SKM-1 (cell line): ENCODE results near the gene HTT-AS.
"Not testable (repeated sequence)": the region's sequence is repeated elsewhere in the genome, so short reads cannot be mapped to it uniquely, and the experiment has no call there.

Source experiments
- DNase-seq: peaks from one replicate; lab custom pipeline; 2025; ENCODE audit not compliant: unreplicated experiment; lab: John Stamatoyannopoulos, UW

The HTT-AS gene

DNA sequence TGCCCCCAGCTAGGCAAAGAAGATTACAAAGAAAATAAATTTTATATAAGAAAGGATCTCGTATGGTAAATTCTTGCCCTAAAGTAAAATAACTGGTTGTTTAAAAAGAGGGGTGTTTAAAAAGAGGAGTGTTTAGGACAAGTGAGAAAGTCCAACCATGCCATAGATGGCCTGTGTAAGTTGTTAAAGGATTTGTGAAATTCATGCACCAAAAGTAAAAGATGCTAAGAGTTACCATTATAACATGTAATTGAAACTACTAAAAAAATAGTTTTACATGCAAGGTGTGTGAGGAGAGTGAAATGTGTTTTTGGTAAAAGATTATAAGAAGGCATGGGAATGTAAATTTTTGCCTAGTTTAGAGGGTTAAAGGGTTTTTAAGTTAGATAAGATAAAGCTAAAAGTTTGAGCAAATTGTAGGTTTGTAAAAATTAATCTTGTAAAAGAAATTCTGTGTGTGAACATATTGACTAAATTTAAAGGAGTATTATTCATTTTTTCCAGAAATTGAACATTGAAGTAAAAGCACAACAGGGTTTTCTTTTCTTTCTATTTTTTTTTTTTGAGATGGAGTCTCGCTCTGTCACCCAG lies 20.1 kb downstream of the HTT-AS start:
- no peak for DNase-seq

DNA sequence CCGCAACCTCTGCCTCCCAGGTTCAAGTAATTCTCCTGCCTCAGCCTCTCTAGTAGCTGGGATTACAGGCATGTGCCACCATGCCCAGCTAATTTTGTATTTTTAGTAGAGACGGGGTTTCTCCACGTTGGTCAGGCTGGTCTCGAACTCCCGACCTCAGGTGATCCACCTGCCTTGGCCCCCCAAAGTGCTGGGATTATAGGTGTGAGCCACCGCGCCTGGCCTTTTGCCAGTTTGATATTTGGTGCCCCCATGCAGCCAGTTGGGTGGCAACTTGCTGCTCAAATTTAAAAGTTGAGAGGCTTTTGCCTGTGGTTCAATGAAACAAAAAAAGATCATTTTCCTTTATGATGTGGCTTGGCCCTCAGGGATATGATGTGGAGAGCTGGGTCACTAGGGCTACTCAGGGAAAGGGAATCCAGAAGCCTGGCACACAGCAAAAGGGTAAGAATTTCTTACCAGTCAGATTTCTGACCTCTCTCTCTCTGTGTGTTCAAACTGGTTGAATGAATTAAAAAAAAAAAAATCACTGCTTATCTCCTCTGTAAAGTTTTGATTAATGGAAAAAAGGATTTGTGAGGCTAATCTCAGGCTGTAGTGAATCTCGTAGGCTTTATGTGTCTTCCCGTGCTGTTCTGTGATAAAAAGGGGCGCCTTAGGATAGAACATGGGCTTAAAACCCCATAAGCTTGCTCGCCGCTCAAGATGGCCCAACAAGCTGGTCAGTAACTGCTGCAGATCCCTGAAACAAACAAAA lies 23.0 kb downstream of the HTT-AS start:
- DNase-seq: not testable (repeated sequence)

GRCh38 chr4:3047464-3048286 lies 26.7 kb downstream of the HTT-AS start:
- no peak for DNase-seq

- no peak for DNase-seq
Observed at GRCh38 chr4:3046623-3047022, 27.7 kb downstream of the HTT-AS start.

- DNase-seq: no peak
Observed at GRCh38 chr4:3046162-3046561, 28.2 kb downstream of the HTT-AS start.

DNA sequence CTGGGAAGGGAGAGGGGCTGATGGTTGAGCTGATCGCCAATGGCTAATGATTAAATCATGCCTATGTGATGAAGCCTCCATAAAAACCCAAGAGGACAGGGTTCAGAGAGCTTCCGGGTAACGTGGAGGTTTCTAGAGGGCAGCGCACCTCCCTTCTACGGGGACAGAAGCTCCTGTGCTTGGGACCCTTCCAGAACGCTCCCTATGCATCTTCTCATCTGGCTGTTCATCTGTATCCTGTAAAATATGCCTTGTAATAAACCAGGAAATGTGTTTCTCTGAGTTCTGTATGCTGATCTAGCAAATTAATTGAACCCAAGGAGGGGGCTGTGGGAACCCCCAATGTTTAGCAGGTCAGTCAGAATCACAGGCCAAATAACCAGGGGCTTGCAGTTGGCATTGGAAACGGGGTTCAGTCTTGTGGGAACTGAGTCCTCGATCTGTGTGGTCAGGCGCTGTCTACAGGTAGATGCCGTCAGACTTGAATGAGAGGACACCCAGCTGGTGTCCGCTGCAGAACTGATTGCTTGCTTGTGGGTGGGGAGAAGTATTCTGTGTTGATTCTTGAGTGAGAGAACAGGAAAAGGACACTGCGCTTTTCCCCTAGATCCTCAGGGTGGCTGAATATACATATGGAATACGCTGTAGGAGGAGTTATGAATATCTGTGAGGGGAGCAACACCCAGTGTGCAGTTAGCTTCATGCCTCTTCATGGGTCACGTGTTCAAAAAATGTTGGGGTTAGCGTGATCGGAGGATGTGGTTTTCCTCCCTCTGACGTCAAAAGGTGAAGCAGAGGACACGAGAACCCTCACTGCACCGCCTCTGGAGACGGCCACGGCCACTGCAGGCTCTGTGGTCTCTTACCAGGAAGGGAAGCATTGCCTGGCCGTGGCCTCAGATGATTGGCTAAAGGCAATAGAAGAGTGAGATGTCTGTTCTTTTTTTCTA lies 29.2 kb downstream of the HTT-AS start:
- no peak for DNase-seq

- DNase-seq: no peak
Observed at GRCh38 chr4:3043282-3044020, 30.9 kb downstream of the HTT-AS start.

DNA sequence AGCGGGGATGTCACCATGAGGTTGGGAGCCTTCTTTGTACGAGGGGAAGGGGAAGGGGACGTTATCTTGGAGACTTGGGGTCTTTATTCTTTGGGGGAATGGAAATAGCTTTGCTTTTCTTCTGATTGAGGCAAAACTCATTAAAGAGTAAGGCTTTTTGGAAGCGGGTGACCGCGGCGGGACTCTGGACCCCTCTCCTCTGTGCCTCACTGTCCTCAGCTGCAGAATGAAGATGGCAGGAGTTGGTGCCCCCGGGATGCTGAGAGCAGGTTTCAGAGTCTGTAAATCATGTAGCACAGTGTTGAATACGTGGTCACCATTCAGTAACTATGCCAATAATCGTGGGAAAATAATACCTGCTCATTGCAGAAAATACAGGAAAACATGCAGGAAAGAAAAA lies 32.1 kb downstream of the HTT-AS start:
- no peak for DNase-seq

DNA sequence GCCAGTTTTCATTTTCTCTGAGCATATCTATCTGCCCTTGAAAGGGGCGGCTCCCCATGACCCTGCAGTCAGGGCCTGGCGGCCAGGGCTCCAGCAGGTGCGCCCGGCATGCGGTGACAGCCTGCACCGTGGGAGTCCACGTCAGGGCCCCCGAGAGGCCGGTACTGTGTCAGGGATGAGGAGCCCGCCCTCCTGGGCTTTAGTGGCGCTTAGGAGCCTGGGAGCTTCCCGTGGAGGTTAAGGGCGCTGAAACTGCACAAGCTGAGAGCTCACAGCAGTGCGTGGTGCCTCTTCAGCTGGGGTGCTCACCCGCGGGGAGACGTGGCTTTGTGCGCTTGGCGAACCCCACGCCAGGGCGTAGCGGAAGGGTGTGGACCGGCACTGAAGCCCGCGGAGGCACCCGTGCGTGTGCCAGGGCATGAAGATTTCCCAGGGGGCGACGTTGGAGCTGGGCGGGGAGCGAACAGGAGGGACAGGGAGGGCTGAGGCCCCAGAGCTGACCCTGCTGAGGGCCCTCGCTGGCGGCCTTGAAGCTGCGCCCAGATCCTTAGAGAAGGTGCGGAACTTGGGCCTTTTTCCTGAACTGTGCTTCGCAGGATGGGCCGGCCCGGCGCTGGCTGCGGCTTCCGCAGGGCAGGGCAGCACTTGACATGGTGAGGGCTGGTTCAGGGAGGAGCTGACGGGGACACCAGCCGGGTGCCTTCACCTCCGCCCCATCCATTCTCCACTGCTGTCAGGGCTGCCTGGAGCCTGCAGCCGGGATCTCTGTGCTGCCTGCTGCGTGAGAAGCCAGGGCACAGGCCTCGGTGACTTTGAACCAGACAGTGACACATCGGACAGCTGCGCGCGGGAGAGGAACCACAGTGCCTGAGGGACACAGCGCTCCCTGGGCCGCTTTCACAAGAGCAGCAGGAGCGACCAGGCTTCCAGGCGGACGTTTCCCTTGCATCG lies 32.9 kb downstream of the HTT-AS start:
- DNase-seq: no peak

DNA sequence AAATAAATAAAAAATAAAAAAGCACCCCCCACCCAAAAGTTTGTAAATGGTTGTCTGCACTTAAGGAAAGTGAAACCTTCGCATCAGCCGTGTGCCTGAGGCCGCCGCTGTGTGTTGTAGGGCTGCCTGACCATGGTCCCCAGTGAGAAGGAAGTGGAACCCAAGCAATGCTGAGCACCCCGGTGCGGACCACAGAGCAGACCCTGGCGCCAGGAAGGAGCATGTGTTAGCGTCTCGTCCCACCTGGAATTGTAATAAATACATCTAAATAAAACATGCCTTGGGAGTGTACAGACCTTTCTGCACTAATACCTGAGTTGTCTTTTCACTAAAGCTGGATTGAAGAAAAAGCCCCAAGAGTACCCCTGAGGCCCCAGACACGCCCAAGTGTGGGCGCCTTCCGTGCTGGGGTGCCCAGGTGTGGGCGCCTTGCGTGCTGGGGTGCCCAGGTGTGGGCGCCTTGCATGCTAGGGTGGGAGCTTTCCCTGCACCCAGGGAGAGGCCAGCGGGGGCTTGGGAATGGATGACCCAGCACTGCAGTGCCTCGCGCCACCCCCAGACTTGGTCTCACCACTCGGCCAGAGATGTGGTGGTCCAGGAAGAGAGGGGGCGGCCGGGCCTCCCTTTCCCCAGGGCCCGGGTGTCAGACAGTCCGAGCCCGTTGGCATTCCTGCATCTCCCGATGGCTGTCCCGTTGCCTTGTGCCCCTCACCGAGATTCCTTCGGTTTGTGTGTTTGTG lies 33.7 kb downstream of the HTT-AS start:
- DNase-seq: no peak

DNA sequence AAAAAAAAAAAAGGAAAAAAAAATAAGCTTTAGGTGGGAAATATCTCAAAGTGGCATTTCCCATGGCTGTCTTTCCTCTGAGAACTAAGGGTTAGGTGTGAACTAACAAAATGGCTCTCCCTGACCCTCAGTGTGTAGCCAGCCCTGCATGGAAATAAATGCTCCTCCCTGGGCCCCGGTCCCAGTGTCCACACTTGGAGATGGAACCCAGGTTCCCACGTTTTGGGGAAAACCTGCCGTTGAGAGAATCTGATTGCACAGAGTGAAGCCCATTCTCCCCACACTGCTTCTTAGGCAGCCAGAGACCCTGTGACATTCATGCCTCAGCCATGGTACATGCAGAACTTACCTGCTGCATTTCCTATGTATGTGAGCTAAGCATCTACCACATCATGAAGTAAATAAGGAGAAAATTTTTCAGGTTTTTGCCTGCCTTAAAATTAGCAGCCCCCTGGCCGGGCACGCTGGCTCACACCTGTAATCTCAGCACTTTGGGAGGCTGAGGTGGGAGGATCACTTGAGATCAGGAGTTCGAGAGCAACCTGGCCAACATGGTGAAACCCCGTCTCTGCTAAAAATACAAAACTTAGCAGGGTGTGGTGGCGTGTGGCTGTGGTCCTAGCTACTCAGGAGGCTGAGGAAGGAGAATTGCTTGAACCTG lies 34.5 kb downstream of the HTT-AS start:
- no peak for DNase-seq

DNA sequence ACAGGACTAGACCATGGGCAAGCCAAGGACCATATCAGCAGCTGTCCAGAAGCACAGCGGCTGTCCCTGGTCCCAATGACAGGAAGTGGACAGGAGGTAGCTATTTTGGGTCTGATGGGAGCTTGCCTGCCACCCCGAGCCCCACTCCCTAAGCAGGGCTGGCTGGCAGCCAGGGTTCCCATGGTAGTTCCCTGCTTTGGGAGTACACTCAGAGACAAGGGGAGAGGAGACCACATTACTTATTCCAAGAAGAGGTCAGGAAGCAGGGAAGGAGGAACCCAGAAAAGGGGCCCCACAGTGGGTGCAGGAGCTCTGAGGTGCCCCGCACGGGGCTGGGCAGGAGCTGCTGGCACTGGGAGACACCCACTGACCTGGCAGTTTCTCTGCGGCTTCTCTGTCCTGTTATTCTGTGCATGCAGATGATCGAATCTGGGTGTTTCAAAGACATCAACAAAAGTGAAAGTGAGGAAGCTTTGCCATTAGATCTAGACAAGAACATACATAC lies 36.3 kb downstream of the HTT-AS start:
- DNase-seq: no peak

DNA sequence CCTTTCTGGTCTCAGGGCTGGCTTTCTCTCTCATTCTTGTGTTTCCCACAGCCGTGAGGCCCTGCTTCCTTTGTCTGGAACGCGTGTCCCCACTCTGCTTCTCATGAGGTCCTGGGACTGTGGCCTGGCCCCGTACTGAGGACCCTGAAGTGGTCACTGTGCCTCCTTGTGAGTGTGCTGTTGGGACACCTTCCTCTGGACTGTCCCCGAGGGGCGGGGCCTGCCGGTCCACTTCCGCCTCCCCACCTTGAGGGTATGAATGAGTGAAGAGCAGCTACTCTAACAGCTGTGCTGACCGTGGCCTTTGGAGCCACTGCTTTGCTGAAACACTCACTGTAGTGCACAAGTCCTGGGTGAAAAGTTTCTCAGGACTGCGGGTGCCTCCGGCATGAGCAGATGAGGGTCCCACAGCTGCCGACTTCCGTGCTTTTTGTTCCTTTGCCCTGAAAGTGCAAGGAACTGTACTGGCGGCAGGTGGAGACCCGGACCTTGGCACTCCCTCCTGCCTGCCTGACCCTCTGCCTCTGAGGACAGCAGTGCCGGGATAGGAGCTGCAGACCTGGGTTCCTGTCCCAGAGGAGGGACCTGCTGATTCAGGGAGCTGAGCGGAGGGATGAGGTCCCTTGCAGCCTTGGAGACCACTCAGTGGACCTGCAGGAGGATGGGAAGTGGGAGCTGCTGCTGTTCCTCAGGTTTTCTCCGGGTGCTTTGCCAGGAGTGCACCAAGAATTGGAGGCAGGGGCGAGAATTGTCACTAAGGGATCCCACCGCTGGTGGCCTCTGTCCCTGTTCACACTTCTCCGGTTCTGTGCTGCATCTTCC lies 38.0 kb downstream of the HTT-AS start:
- DNase-seq: no peak

GRCh38 chr4:3035674-3036073 lies 38.7 kb downstream of the HTT-AS start:
- DNase-seq: no peak

DNA sequence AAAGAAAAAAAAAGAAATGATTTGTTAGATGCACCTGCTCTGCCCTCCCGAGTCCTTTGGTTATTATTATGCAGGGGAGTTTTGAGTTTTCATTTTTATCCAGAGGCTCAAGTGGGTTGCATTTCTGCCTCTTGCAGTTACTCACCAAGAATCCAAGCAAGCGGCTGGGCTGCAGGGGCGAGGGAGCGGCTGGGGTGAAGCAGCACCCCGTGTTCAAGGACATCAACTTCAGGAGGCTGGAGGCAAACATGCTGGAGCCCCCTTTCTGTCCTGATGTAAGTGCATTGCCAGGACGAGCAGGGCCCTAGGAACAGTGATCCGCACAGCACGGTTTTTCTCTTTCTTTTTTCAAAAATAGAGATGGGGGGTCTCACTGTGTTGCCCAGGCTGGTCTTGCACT lies 39.1 kb downstream of the HTT-AS start:
- no peak for DNase-seq

DNA sequence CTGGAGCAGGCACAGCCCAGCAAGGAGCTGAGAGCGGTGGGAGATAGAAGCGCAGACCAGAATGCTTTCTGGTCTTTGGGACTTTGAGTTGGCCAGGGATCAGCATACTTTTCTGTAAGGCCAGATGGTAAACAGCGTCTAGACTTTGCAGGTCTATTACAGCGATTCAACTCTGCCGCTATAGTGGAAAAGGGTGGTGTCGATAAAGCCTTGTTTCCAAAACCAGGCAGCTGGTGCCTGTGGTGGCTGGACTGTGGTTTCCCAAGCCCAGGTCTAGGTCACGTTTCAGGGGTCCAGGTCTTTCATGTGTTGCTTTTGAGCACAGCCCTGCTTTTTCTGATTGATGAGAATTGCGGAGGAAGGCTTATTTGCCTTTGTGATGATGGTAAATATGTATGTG lies 40.1 kb downstream of the HTT-AS start:
- DNase-seq: no peak
